ENCODE data around the gene GRID2.

The GRID2 gene

GRCh38 chr4:93061826-93062225, 758.1 kb downstream of the GRID2 start:
- ATAC-seq = no peak
- no peak for TF ChIP-seq RARB (CRISPR knock-in tag; IDR thresholded peaks at IDR 0.05)
- TF ChIP-seq ZC3H10 (CRISPR knock-in tag; IDR thresholded peaks at IDR 0.05) = no peak
- no peak for TF ChIP-seq TSHZ2 (CRISPR knock-in tag; IDR thresholded peaks at IDR 0.05)
- TF ChIP-seq PPARA (CRISPR knock-in tag; IDR thresholded peaks at IDR 0.05; ENCODE audit: borderline replicate concordance) = no peak
- TF ChIP-seq OSR1 (CRISPR knock-in tag; IDR thresholded peaks at IDR 0.05) = no peak
- no peak for TF ChIP-seq TCF4 (CRISPR knock-in tag; IDR thresholded peaks at IDR 0.05; ENCODE audit: borderline replicate concordance)
- no peak for TF ChIP-seq ZNF565 (CRISPR knock-in tag; conservative IDR thresholded peaks at IDR 0.05; ENCODE audit: low read depth)
- no peak for TF ChIP-seq ZNF8 (CRISPR knock-in tag; IDR thresholded peaks at IDR 0.05)
- TF ChIP-seq BACH2 (CRISPR knock-in tag; IDR thresholded peaks at IDR 0.05; ENCODE audit: borderline replicate concordance) = no peak
- no peak for TF ChIP-seq PATZ1 (CRISPR knock-in tag; IDR thresholded peaks at IDR 0.05; ENCODE audit: borderline replicate concordance)
- no peak for TF ChIP-seq GLIS3 (CRISPR knock-in tag; IDR thresholded peaks at IDR 0.05)
- TF ChIP-seq ARNTL (CRISPR knock-in tag; IDR thresholded peaks at IDR 0.05; ENCODE audit: borderline replicate concordance, low read depth) = no peak

- TF ChIP-seq CREB5 (CRISPR knock-in tag; IDR thresholded peaks at IDR 0.05; ENCODE audit: low read depth) (no peak), SNAI2 (CRISPR knock-in tag; IDR thresholded peaks at IDR 0.05) (no peak), ARNTL (CRISPR knock-in tag; IDR thresholded peaks at IDR 0.05; ENCODE audit: borderline replicate concordance, low read depth) (no peak), POU6F1 (CRISPR knock-in tag; IDR thresholded peaks at IDR 0.05; ENCODE audit: borderline replicate concordance, low read depth) (no peak), ISL1 (CRISPR knock-in tag; IDR thresholded peaks at IDR 0.05) (no peak), PATZ1 (CRISPR knock-in tag; IDR thresholded peaks at IDR 0.05; ENCODE audit: borderline replicate concordance) (no peak)
These were observed 759.6 kb downstream of the GRID2 start for GRCh38 chr4:93063325-93063724.

GRCh38 chr4:93065790-93066189, 762.0 kb downstream of the GRID2 start:
- ATAC-seq = no peak
- no peak for TF ChIP-seq GLIS3 (CRISPR knock-in tag; IDR thresholded peaks at IDR 0.05)
- no peak for TF ChIP-seq ARNTL (CRISPR knock-in tag; IDR thresholded peaks at IDR 0.05; ENCODE audit: borderline replicate concordance, low read depth)
- no peak for TF ChIP-seq SNAI2 (CRISPR knock-in tag; IDR thresholded peaks at IDR 0.05)
- no peak for TF ChIP-seq BACH2 (CRISPR knock-in tag; IDR thresholded peaks at IDR 0.05; ENCODE audit: borderline replicate concordance)
- TF ChIP-seq RARB (CRISPR knock-in tag; IDR thresholded peaks at IDR 0.05) = no peak
- no peak for TF ChIP-seq CSDC2 (CRISPR knock-in tag; IDR thresholded peaks at IDR 0.05)
- no peak for TF ChIP-seq ISL1 (CRISPR knock-in tag; IDR thresholded peaks at IDR 0.05)
- no peak for TF ChIP-seq ZC3H10 (CRISPR knock-in tag; IDR thresholded peaks at IDR 0.05)
- no peak for TF ChIP-seq TSHZ2 (CRISPR knock-in tag; IDR thresholded peaks at IDR 0.05)
- TF ChIP-seq TOX (CRISPR knock-in tag; IDR thresholded peaks at IDR 0.05; ENCODE audit: borderline replicate concordance) = no peak

More at GRCh38 chr4:93063325-93063724, 759.6 kb downstream of the GRID2 start:
- ATAC-seq = no peak

Data from SK-N-SH treated with all-trans-retinoic acid at 6 μM for 48 hours (cell line).